Activated naive CD8-positive, alpha-beta T cell treated with anti-CD3 and anti-CD28 coated beads for 36 hours (primary cell): ENCODE results near the gene TCF4. TPM values are rescaled to one million over a fixed set of nuclear protein-coding genes. Genes with fewer than 3 reads are reported as not detected.
"Not testable (repeated sequence)": the region's sequence is repeated elsewhere in the genome, so short reads cannot be mapped to it uniquely, and the experiment has no call there.

Experiments used
- DNase-seq: peaks from one replicate; pipeline ENCODE4 v3.0.0; 2021
- H3K27ac Mint-ChIP-seq: one replicate; pipeline ENCODE4 v1.8.0; 2022; ENCODE audit warnings: mild to moderate bottlenecking, moderate library complexity, mixed read lengths
- H3K27me3 Mint-ChIP-seq: one replicate; pipeline ENCODE4 v1.8.0; 2022; ENCODE audit warnings: mild to moderate bottlenecking, mixed read lengths
- H3K36me3 Mint-ChIP-seq: one replicate; pipeline ENCODE4 v1.8.0; 2021; ENCODE audit warnings: mild to moderate bottlenecking, mixed read lengths
- H3K4me1 Mint-ChIP-seq: one replicate; pipeline ENCODE4 v1.8.0; 2021; ENCODE audit warnings: mixed read lengths
- H3K4me3 Mint-ChIP-seq: one replicate; pipeline ENCODE4 v1.8.0; 2022; ENCODE audit warnings: mild to moderate bottlenecking, moderate library complexity, mixed read lengths
- H3K9me3 Mint-ChIP-seq: one replicate; pipeline ENCODE4 v1.8.0; 2022; ENCODE audit warnings: mixed read lengths
- total RNA-seq, 2 experiments: library from RNA; stranded (reverse); gene quantifications; one replicate each; pipeline ENCODE4 v1.2.3, GENCODE V29; 2021

TCF4 gene
- total RNA-seq, 2 experiments from 2014 or later, result 1.3 to 1.4 TPM

DNA sequence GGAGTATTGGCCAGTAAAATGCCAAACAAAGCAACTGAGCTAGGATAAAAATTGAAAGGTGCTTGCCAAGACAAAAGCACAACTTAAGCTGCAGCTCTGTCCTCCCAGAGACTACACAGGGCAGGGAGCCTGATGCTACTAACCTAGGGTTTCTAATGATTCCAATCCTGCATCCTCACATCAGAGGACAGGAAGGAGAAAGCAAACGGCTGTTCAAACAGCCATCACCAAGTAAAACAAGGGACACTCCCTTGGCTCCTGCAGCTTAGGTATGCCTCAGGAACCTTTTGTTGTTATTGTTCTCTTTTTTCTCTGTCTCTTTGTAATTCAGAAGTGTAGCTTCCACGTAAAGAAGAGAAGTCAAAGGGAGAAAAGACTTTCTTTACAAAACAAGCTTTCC lies 99.5 kb downstream of the TCF4 start:
- no peak for DNase-seq
- peaks cover 20% of the 10 kb centered on the region for H3K4me1 Mint-ChIP-seq
- no peak overlapping the region for H3K4me3 Mint-ChIP-seq
- H3K9me3 Mint-ChIP-seq, result no peaks in the 10 kb centered on the region
- no peak overlapping the region for H3K27ac Mint-ChIP-seq
- H3K36me3 Mint-ChIP-seq, result no peaks in the 10 kb centered on the region
- peaks cover 28% of the 10 kb centered on the region for H3K27me3 Mint-ChIP-seq

DNA sequence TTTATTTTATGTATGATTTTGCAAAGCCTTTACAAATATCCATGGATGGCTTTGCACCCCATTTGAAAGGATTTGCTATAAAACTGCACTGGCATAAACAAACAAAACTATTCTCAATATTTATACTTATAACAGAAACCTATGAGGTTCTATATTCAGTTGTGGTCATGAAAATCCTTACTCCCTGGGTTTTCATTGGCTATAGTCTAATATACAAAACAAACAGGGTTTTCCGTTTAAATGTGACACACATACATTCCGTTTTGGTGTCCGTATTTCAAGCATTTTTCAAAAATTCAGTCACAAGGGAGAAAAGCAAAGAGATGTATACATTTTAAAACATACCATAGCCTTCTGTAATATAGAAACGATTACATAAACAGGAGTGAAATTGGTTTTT lies 100.0 kb downstream of the TCF4 start:
- Mint-ChIP-seq H3K27ac (no peak overlapping the region), H3K4me3 (no peak overlapping the region), H3K27me3 (peaks cover 25% of the 10 kb centered on the region), H3K9me3 (no peaks in the 10 kb centered on the region), H3K36me3 (no peaks in the 10 kb centered on the region), H3K4me1 (peaks cover 20% of the 10 kb centered on the region)
- no peak for DNase-seq

DNA sequence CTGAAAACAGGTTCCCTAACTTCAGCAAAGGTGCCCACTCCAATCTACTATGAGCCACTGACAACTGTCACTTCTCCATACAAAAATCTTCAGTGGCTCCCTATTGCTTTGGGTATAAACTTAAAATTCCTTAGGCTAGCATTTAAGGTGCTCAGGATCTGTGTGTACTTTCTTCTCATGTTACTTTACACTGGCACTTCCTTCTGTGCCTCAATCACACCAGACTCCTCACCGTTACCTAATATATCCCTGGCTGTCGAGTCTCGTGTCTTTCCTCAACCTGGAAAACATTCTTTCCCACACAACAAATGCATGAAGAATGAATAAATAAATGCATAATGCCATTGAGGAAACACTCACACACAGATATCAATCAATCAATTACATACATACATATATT lies 101.1 kb downstream of the TCF4 start:
- Mint-ChIP-seq H3K4me1 (peaks cover 24% of the 10 kb centered on the region), H3K27me3 (peaks cover 14% of the 10 kb centered on the region), H3K36me3 (no peaks in the 10 kb centered on the region), H3K9me3 (no peaks in the 10 kb centered on the region), H3K4me3 (no peak overlapping the region), H3K27ac (no peak overlapping the region)
- DNase-seq, result no peak

DNA sequence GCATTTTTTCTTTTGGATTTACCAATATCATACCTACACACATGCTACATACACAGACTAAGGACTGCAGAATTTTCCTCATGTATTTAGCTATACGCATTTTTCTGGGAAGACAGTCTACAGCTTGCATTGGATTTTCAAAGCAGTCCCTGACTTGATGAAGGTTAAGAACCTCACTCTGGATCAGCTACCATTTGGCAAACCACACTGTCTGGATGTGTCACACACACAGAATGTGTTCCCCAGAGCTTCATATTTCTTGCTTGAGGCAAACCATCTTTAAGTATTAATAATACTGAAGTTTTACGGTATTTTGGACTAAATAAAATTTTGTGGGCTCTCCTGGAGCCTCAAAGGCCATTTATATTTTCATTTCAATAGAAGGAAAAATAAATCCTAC lies 102.3 kb downstream of the TCF4 start:
- Mint-ChIP-seq H3K36me3 (no peaks in the 10 kb centered on the region), H3K27ac (no peak overlapping the region), H3K27me3 (peaks cover 1% of the 10 kb centered on the region), H3K4me3 (no peak overlapping the region), H3K9me3 (no peaks in the 10 kb centered on the region), H3K4me1 (peaks cover 24% of the 10 kb centered on the region)
- no peak for DNase-seq

DNA sequence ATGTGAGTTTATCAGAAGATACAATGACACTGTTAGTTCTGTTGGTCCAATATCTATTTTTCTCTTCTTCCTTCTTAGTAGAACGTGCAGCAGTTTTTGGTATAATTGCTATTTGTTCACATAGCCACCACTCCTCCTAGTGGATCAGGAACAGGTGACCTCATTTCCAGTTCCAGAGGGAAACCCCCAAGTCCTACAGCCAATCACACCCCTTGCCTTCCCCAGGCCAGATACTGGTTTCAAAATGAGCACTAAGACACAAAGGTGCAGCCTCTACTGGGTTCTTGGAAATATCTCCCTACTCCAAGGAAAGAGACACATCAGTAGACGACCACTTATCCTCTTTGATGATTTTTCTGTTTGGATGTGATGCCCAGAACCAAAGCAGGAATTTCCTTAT lies 103.2 kb downstream of the TCF4 start:
- Mint-ChIP-seq H3K27me3 (no peaks in the 10 kb centered on the region), H3K36me3 (no peaks in the 10 kb centered on the region), H3K27ac (no peak overlapping the region), H3K9me3 (no peaks in the 10 kb centered on the region), H3K4me3 (no peak overlapping the region), H3K4me1 (peaks cover 23% of the 10 kb centered on the region)
- DNase-seq, result peak; percentile 10

DNA sequence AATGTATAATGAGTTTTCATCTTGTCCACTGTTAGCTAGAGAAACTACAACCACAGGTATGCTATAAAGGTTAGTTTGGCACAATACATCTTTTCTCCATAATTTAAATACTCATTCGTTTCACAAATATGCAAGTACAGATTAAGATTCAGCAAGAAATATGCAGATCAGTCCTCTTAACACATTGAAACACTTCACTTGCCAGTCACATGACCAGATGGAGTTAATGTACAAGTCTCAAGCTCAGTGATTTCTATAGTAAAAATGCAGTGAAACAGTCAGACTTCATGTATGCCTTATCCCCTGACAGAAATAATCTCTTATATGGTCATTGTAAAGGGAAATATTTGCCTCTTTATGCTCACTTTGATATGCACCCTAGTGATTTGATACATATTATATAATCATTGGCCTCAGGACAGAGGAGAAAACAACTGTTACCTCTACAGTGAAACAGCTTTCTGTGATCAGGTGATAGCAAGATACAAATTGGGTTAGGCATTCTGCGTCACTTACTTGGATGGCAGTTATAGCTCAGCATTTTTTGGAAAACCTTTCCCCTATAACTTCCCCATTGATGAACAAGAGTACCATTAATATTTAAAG lies 104.6 kb downstream of the TCF4 start:
- H3K9me3 Mint-ChIP-seq, result no peaks in the 10 kb centered on the region
- no peak for DNase-seq
- H3K27ac Mint-ChIP-seq, result no peak overlapping the region
- H3K4me1 Mint-ChIP-seq, result peaks cover 12% of the 10 kb centered on the region
- no peaks in the 10 kb centered on the region for H3K36me3 Mint-ChIP-seq
- no peaks in the 10 kb centered on the region for H3K27me3 Mint-ChIP-seq
- H3K4me3 Mint-ChIP-seq, result no peak overlapping the region

DNA sequence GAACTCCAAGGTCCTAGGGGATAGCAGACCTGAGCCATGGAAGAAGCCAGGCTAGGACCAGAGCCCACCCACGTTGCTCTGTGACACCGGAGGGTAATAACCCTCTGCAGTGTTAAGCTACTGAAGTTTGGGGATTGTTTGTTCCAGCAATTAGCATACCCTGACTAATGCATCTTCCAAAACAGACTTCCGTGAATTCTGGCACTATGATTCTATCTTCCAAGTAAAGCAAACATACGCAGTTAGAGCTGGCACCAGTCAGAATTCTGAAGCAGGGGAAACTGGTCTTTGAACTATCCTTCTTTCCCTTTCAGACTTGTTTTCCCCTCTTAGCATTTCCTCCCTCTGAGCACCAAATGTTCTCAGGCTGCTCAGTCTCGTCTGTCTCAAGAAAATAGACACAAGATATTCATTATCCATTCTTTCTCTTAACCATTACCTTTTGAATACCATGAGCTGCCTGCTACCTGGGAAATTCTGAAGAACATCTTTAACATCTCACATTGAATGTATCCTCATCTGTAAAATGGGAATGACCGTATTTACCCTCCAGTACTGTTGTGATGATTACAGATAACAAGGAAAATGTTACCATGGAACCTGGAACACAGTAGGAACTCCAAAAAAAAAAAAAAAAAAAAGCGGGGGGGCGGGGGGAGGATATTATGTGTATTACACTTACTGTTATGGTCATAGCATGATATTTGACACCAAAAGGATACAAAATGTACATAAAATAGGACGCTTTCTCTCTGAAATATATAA lies 108.2 kb downstream of the TCF4 start:
- Mint-ChIP-seq H3K4me3 (no peak overlapping the region), H3K27ac (no peak overlapping the region), H3K9me3 (no peaks in the 10 kb centered on the region), H3K4me1 (peaks cover 18% of the 10 kb centered on the region), H3K27me3 (no peaks in the 10 kb centered on the region), H3K36me3 (no peaks in the 10 kb centered on the region)
- DNase-seq, result no peak

DNA sequence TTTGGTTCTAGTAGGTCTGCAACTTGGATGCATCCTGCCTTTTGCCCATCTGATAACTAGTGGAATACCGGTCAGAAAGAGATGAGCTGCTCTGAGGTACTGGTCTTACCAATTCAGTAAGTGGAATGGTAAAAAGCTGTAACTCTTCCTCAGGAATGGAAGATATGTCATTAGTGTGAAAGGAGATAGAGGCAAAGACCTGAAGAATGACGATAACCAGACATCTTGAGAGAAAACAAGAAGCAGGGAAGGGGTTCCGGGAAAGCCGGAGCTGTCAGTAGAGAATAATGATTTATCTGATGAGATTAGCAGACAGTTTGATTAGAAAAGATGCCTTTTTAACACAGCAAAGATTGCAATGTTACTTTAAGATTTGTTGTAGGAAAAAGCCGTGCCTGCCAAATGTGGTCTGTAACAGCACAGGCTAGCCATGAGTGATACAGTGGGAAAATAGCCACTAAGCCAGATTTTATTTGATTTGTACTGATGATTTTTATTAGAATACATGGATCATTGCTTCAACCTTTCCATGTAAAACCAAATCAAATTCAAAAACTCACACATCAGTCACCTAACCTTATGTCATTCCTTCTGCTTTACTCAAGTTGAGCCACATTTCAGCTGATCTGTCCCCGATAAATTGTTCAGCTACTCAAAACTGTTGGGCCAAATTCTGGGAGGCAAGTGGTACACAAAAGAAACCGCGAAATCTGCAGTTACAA lies 110.0 kb downstream of the TCF4 start:
- Mint-ChIP-seq H3K36me3 (no peaks in the 10 kb centered on the region), H3K9me3 (no peaks in the 10 kb centered on the region), H3K4me1 (peaks cover 16% of the 10 kb centered on the region), H3K4me3 (peak overlapping the region; percentile 81), H3K27ac (peak overlapping the region; percentile 83), H3K27me3 (no peaks in the 10 kb centered on the region)
- no peak for DNase-seq

DNA sequence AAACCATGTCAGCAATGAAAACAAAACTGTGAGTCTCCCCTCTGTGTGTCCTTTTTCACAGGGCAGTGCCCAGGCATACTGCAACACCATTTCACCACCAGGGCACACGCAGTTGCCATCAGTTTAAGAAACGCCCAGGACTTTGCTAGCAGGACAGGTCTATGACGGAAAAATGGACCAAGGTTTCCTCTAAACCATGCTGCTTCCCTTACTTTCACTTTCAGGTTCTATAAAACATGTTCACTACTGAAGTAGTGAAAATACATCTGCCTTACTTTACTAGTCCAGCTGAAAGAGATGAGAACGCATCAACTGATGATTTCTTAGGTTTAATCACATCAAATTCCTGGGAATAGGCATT lies 110.5 kb downstream of the TCF4 start:
- Mint-ChIP-seq H3K36me3 (no peaks in the 10 kb centered on the region), H3K9me3 (no peaks in the 10 kb centered on the region), H3K27me3 (no peaks in the 10 kb centered on the region), H3K4me1 (peaks cover 12% of the 10 kb centered on the region), H3K27ac (peak overlapping the region; percentile 83), H3K4me3 (peak overlapping the region; percentile 81)
- DNase-seq, result peak; percentile 24

DNA sequence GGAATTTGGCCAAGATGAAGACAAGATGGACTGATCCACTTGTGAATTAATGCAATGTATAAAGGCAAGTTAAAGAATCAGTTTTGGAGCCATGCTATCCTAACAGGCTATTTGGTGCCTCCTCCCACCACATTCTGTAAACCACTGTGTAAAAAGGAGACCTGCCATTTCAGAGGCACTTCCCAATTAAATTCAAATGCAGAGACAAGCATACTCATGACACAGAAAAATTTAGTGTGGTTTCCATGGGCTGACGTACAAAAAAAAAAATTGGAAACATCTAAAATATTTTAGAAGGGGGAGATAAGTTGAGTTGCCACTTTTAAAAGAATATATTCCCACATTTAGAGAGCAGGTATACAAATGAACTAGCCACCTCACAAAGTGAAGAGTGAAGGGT lies 112.1 kb downstream of the TCF4 start:
- Mint-ChIP-seq H3K36me3 (no peaks in the 10 kb centered on the region), H3K27me3 (no peaks in the 10 kb centered on the region), H3K4me3 (no peak overlapping the region), H3K4me1 (peaks cover 13% of the 10 kb centered on the region), H3K27ac (no peak overlapping the region), H3K9me3 (no peaks in the 10 kb centered on the region)
- no peak for DNase-seq

DNA sequence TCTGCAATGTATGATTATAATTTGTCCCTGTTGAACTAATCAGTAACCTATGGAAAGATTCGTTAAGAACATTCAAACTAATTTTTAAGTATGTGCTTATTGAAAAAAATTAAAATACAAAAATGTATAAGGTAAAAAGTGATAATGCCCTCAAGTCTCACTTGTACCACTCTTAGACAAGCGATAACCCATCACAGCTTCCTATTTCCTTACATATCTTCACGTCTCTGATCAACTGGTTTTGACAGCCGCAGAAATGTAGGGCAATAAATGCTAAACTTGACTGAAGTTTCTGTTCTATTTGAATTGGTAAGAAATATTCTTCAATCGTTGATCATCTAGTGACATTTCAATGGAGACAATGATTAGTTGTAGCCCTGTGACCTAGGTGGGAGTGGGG lies 112.5 kb downstream of the TCF4 start:
- no peak for DNase-seq
- no peaks in the 10 kb centered on the region for H3K9me3 Mint-ChIP-seq
- no peaks in the 10 kb centered on the region for H3K36me3 Mint-ChIP-seq
- no peak overlapping the region for H3K4me3 Mint-ChIP-seq
- H3K4me1 Mint-ChIP-seq, result peaks cover 13% of the 10 kb centered on the region
- H3K27ac Mint-ChIP-seq, result no peak overlapping the region
- H3K27me3 Mint-ChIP-seq, result no peaks in the 10 kb centered on the region

DNA sequence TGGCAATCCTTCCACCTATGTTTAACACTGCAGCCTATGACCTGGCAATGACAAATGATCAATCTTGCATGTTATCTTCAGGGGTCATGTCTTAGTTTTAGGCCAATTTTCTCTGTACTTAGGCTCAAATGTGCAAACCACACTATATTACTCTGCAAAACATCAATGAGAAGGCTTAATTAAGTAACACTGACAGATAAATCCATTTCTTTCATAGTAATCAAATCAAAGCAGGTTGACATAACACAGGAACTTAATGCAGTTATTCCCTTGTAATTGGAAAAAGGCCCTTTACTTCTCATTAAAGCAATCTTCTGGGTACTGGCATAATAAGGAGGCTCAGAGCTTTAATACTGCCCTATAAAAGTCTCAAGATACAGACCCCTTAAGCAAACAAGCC lies 114.4 kb downstream of the TCF4 start:
- no peak overlapping the region for H3K27ac Mint-ChIP-seq
- peaks cover 13% of the 10 kb centered on the region for H3K4me1 Mint-ChIP-seq
- H3K9me3 Mint-ChIP-seq, result no peaks in the 10 kb centered on the region
- no peak for DNase-seq
- H3K36me3 Mint-ChIP-seq, result no peaks in the 10 kb centered on the region
- peaks cover 4% of the 10 kb centered on the region for H3K27me3 Mint-ChIP-seq
- H3K4me3 Mint-ChIP-seq, result no peak overlapping the region

DNA sequence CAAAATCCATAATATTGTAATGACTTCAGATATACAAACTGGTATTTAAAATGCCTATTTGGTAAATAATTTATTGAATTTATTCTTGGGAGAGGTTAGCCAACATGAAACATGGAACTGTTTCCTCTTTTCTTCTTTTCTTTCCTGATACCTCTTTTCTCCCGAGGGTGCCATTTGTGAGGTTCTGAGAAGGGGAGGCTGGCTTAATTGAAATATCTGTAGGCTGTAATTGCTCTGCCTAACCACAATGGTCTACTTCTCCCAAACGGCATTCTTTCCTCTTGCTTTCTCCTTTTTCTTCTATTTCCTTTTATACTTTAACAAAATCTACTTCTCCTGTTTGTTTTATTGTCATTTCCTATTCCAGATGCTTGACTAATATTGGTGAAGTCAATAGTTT lies 114.9 kb downstream of the TCF4 start:
- Mint-ChIP-seq H3K36me3 (no peaks in the 10 kb centered on the region), H3K4me3 (no peak overlapping the region), H3K27me3 (peaks cover 4% of the 10 kb centered on the region), H3K4me1 (peaks cover 13% of the 10 kb centered on the region), H3K9me3 (no peaks in the 10 kb centered on the region), H3K27ac (no peak overlapping the region)
- DNase-seq, result no peak

DNA sequence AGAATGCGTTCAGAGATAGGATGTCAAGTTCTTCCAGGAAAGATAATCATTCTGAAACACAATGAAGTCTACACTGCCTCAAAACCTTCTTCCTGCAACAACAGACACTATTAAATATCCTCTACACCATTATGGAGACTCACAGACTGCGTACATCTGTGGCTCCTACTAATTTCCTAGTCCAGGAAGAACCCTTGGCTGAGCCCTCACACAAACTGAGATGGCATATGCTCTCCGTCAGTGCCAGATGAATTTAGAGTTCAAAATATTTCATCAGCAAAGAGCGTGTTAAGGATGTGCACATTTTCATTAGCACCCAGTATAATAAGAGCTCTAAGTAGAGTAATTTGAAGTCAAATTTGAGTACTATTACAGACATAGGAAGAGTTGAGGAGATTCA lies 117.2 kb downstream of the TCF4 start:
- H3K27ac Mint-ChIP-seq, result no peak overlapping the region
- H3K36me3 Mint-ChIP-seq, result no peaks in the 10 kb centered on the region
- H3K9me3 Mint-ChIP-seq, result no peaks in the 10 kb centered on the region

DNA sequence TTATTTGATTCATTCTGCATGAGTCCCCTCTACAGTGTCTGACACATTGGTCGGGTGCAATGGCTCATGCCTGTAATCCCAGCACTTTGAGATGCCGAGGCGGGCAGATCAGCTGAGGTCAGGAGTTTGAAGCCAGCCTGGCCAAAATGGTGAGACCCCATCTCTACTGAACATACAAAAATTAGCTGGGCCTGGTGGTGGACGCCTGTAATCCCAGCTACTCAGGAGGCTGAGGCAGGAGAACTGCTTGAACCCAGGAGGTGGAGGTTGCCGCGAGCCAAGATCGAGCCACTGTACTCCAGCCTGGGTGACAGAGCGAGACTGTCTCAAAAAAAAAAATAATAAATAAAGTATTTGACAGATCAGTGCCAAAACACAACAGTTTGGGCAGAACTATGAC lies 118.9 kb downstream of the TCF4 start:
- not testable (repeated sequence) for H3K9me3 Mint-ChIP-seq, H3K4me1 Mint-ChIP-seq, H3K27ac Mint-ChIP-seq, DNase-seq, H3K4me3 Mint-ChIP-seq, H3K36me3 Mint-ChIP-seq, H3K27me3 Mint-ChIP-seq

More for the DNA sequence above, 117.2 kb downstream of the TCF4 start:
- no peak overlapping the region for H3K4me3 Mint-ChIP-seq
- peaks cover 1% of the 10 kb centered on the region for H3K4me1 Mint-ChIP-seq
- H3K27me3 Mint-ChIP-seq, result peaks cover 4% of the 10 kb centered on the region
- DNase-seq, result no peak

DNA sequence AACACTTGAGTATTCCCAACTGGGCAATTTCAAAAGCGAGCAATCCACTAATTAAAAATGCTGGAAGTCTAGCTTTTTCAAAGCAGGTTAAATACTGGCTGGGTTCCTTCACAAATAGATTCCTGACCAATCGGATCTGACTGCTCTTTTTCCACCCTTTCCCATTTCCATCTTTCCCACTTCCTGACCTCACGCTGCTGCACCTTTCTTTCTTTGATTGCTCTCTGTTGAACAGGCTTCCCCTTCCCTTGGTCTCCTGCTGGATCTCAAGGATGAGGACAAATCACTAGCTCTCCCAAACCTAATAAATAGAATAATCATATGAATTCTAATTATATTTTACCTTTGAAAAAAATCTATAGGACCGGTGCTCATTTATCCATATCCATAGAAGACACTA lies 121.2 kb downstream of the TCF4 start:
- no peak overlapping the region for H3K4me3 Mint-ChIP-seq

More for the DNA sequence above, 121.2 kb downstream of the TCF4 start:
- DNase-seq, result no peak
- Mint-ChIP-seq H3K27me3 (peaks cover 4% of the 10 kb centered on the region), H3K27ac (no peak overlapping the region), H3K9me3 (no peaks in the 10 kb centered on the region), H3K4me1 (peaks cover 1% of the 10 kb centered on the region), H3K36me3 (no peaks in the 10 kb centered on the region)
